CD14-positive monocyte (primary cell): ENCODE data around the gene SF3A1. TPM values are rescaled to one million over a fixed set of nuclear protein-coding genes. Genes with fewer than 3 reads are reported as not detected.

Experiments used
- DNase-seq, 3 donors: peaks; one replicate each; pipeline ENCODE4 v3.0.0-alpha.2; 2011 to 2022
- H2AFZ ChIP-seq: 2 replicates; pipeline ENCODE4 v1.6.0; 2012; ENCODE audit warnings: mild to moderate bottlenecking, low read depth, low read length, inconsistent platforms; ENCODE audit not compliant: insufficient read depth, poor library complexity, severe bottlenecking
- H3K27ac ChIP-seq, 2 donors: 1 replicate in 1 of 2; 2 replicates in 1 of 2; pipeline ENCODE4 v1.5.1; 2012 to 2013; ENCODE audit warnings: low read length in 2 of 2, control low read depth in 1 of 2, inconsistent platforms in 1 of 2, low read depth in 1 of 2, mild to moderate bottlenecking in 1 of 2
- H3K27me3 ChIP-seq, 2 donors: one replicate each; pipeline versions ENCODE4 v1.6.0 to v1.6.1; 2011 to 2013; ENCODE audit warnings: low read length in 2 of 2; ENCODE audit not compliant: control insufficient read depth in 2 of 2, insufficient read depth in 2 of 2
- H3K36me3 ChIP-seq, 2 donors: replicated peaks in 1 of 2; 1 replicate in 1 of 2; 2 replicates in 1 of 2; pipeline versions ENCODE4 v1.5.1 to v1.6.1; 2012 to 2013; ENCODE audit warnings: low read length in 2 of 2, control low read depth in 1 of 2, inconsistent platforms in 1 of 2, mild to moderate bottlenecking in 1 of 2; ENCODE audit not compliant: insufficient read depth in 2 of 2, control insufficient read depth in 1 of 2
- H3K4me1 ChIP-seq, 2 donors: 1 replicate in 1 of 2; 2 replicates in 1 of 2; pipeline versions ENCODE4 v1.5.1 to v1.6.1; 2012 to 2013; ENCODE audit warnings: low read length in 2 of 2, control low read depth in 1 of 2, inconsistent platforms in 1 of 2, mild to moderate bottlenecking in 1 of 2, moderate library complexity in 1 of 2; ENCODE audit not compliant: insufficient read depth in 2 of 2, control insufficient read depth in 1 of 2
- H3K4me2 ChIP-seq: replicated peaks from 2 replicates; pipeline ENCODE3; 2012; ENCODE audit warnings: low read length, moderate library complexity, mild to moderate bottlenecking; ENCODE audit not compliant: poor library complexity, severe bottlenecking; ENCODE audit errors: extremely low read depth
- H3K4me3 ChIP-seq, 3 experiments: fragments of 200-600 bp in 1 of 3; sonication (generic) in 1 of 3; replicated peaks in 1 of 3; 1 replicate in 2 of 3; 2 replicates in 1 of 3; pipeline ENCODE4 v1.5.1; 2011 to 2013; ENCODE audit warnings: low read length in 3 of 3, mild to moderate bottlenecking in 3 of 3, control low read depth in 2 of 3, low read depth in 2 of 3, inconsistent platforms in 1 of 3, moderate library complexity in 1 of 3
- H3K79me2 ChIP-seq: 2 replicates; pipeline ENCODE4 v1.6.0; 2012; ENCODE audit warnings: mild to moderate bottlenecking, control low read depth, inconsistent platforms, low read length, moderate library complexity; ENCODE audit not compliant: insufficient read depth
- H3K9ac ChIP-seq: 2 replicates; pipeline ENCODE4 v1.6.0; 2017; ENCODE audit warnings: low read length, mild to moderate bottlenecking; ENCODE audit not compliant: insufficient read depth, poor library complexity, severe bottlenecking
- H3K9me3 ChIP-seq, 2 donors: replicated peaks in 1 of 2; 1 replicate in 1 of 2; 2 replicates in 1 of 2; pipeline versions ENCODE4 v1.5.1 to v1.6.1; 2012 to 2013; ENCODE audit warnings: low read length in 2 of 2, control low read depth in 1 of 2; ENCODE audit not compliant: control insufficient read depth in 1 of 2, insufficient read depth in 1 of 2
- H4K20me1 ChIP-seq: 2 replicates; pipeline ENCODE4 v1.6.0; 2012; ENCODE audit warnings: mild to moderate bottlenecking, low read length, control low read depth, moderate library complexity; ENCODE audit not compliant: insufficient read depth
- H3K27ac Mint-ChIP-seq, 7 donors: one replicate each; pipeline ENCODE4 v1.8.0; 2020; ENCODE audit warnings: mild to moderate bottlenecking in 7 of 7, mixed read lengths in 7 of 7, moderate library complexity in 6 of 7, inconsistent platforms in 2 of 7
- H3K27me3 Mint-ChIP-seq, 3 donors: one replicate each; pipeline ENCODE4 v1.8.0; 2021 to 2022; ENCODE audit warnings: low read depth in 3 of 3, mild to moderate bottlenecking in 3 of 3, mixed read lengths in 3 of 3, moderate library complexity in 3 of 3, inconsistent platforms in 1 of 3
- H3K36me3 Mint-ChIP-seq, 2 donors: one replicate each; pipeline ENCODE4 v1.8.0; 2020; ENCODE audit warnings: mixed read lengths in 2 of 2, inconsistent platforms in 1 of 2, mild to moderate bottlenecking in 1 of 2
- H3K4me1 Mint-ChIP-seq: one replicate; pipeline ENCODE4 v1.8.0; 2020; ENCODE audit warnings: mild to moderate bottlenecking, mixed read lengths
- H3K4me3 Mint-ChIP-seq, 2 donors: one replicate each; pipeline ENCODE4 v1.8.0; 2020; ENCODE audit warnings: mild to moderate bottlenecking in 2 of 2, mixed read lengths in 2 of 2, moderate library complexity in 1 of 2
- H3K9me3 Mint-ChIP-seq, 7 donors: one replicate each; pipeline ENCODE4 v1.8.0; 2020 to 2022; ENCODE audit warnings: mixed read lengths in 7 of 7, mild to moderate bottlenecking in 6 of 7, moderate library complexity in 6 of 7, inconsistent platforms in 2 of 7
- WGBS: methylation state at CpG from one replicate; pipeline ENCODE4 v1.1.5; 2013; ENCODE audit warnings: missing lambda C conversion rate; ENCODE audit not compliant: insufficient coverage; 5-methylcytosine and 5-hydroxymethylcytosine counted together
- intact Hi-C, 2 donors: fragments of 100-400 bp; cut with micrococcal nuclease; formaldehyde crosslinking; loops; one replicate each; pipeline versions ENCODE4 v1.15.0 to v1.15.1; 2023
- polyA plus RNA-seq, 3 donors: library from polyadenylated mRNA; depleted of rRNA in 1 of 3; unstranded in 2 of 3; stranded (reverse) in 1 of 3; fragments of 300-500 nt in 2 of 3; fragments of >200 nt in 1 of 3; fragmentation: Illumina TruSeq in 2 of 3; gene quantifications; 1 replicate in 2 of 3; 2 replicates in 1 of 3; pipeline ENCODE4 v1.2.3, GENCODE V29; 2012 to 2021
- TF ChIP-seq, protein P1 (sequence below): fragments of 200-600 bp; IDR thresholded peaks from one replicate; pipeline ENCODE4 v1.8.0; 2022; ENCODE audit warnings: antibody characterized with exemption, mild to moderate bottlenecking

SF3A1 gene
- polyA plus RNA-seq, 3 donors = 34.7 to 102 (median 52.1) TPM

DNA sequence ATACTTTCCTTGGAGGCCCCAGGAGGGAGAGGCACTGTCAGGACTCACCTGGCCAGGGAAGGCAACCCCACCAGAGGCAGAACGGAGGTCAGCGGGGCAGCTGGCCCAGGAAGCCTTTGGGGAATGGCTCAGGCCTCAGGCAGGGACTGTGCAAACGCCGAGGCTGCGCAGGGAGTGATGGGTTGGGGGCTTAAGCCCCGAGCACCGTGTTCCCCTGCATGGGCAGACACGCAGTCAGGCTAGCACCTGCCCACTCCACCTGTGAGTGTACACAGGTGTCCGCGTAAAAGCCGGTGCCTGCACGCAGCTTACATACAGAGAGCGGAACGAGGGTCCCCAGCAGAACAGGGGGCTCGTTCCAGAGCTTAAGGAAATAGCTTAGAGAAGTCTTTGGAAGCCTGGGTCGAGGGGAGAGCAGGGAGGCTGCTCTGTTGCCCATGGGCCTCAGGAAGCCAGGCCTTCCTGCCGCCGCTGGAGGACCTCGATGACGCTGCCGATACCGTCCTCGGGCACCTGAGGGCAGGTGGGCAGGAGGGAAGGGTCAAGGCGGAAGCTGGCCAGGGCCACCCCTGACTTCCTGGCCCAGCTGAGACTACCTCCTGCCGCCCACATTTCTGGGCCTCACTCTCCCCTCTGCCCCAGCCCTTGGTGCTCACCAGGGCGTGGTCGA lies 71.4 kb downstream of the SF3A1 start:
- no peaks in the 10 kb centered on the region for H3K36me3 ChIP-seq
- peaks cover 0 to 4% (median 2%) of the 10 kb centered on the region in 3 donors for H3K27me3 Mint-ChIP-seq
- no peaks in the 10 kb centered on the region for H3K27me3 ChIP-seq
- TF ChIP-seq, protein P1, sequence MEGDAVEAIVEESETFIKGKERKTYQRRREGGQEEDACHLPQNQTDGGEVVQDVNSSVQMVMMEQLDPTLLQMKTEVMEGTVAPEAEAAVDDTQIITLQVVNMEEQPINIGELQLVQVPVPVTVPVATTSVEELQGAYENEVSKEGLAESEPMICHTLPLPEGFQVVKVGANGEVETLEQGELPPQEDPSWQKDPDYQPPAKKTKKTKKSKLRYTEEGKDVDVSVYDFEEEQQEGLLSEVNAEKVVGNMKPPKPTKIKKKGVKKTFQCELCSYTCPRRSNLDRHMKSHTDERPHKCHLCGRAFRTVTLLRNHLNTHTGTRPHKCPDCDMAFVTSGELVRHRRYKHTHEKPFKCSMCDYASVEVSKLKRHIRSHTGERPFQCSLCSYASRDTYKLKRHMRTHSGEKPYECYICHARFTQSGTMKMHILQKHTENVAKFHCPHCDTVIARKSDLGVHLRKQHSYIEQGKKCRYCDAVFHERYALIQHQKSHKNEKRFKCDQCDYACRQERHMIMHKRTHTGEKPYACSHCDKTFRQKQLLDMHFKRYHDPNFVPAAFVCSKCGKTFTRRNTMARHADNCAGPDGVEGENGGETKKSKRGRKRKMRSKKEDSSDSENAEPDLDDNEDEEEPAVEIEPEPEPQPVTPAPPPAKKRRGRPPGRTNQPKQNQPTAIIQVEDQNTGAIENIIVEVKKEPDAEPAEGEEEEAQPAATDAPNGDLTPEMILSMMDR = no peak
- H3K9ac ChIP-seq = no peak overlapping the region
- H3K4me2 ChIP-seq = no peak overlapping the region
- H4K20me1 ChIP-seq = no peaks in the 10 kb centered on the region
- H3K4me1 ChIP-seq = peaks cover 49 to 71% of the 10 kb centered on the region in 2 donors
- no peaks in the 10 kb centered on the region for H3K79me2 ChIP-seq
- DNase-seq = no peak
- no peaks in the 10 kb centered on the region for H3K9me3 ChIP-seq
- H2AFZ ChIP-seq = no peak overlapping the region
- peaks cover 64% of the 10 kb centered on the region for H3K4me1 Mint-ChIP-seq
- no peak overlapping the region for H3K27ac ChIP-seq
- peaks cover 0 to 4% (median 0%) of the 10 kb centered on the region in 7 donors for H3K9me3 Mint-ChIP-seq
- peak overlapping the region in 3 of 7 donors; percentile 62 to 87 (median 77) for H3K27ac Mint-ChIP-seq
- no peak overlapping the region for H3K4me3 Mint-ChIP-seq
- peaks cover 4 to 9% of the 10 kb centered on the region in 2 donors for H3K36me3 Mint-ChIP-seq
- no peak overlapping the region for H3K4me3 ChIP-seq
- WGBS = 95% methylated on average over 19 of the region's 27 CpGs
- intact Hi-C loops = loop anchor here (5.0 to 10.0 kb wide), 3 partner anchors 42 to 181 kb away; partner anchors contain the start of gene TBC1D10A (in 1 of the 2)

DNA sequence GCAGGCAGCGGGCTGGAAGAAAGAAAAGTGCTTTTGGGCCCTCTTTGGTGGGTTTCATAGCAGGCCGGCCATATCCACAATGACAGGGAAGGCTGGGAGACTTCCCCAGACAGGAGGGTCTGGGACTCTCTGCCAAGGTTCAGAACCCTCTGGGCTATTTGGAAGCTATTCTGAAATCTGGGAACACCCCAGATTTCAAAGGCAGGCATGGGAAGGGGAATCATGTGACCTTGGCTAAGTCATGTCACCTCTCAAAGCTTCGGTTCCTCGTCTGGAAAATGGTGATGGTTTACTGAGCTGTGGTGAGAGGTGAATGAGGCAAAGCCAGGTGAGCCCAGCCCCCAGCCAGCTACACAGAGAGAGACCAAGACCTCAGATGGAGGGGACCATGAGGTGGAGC lies 72.0 kb downstream of the SF3A1 start:
- Histone ChIP-seq H3K27me3 (no peaks in the 10 kb centered on the region), H3K4me3 (no peak overlapping the region), H3K79me2 (no peaks in the 10 kb centered on the region), H3K4me1 (peaks cover 49 to 70% of the 10 kb centered on the region in 2 donors), H3K27ac (no peak overlapping the region), H2AFZ (no peak overlapping the region), H3K9ac (no peak overlapping the region), H4K20me1 (no peaks in the 10 kb centered on the region), H3K36me3 (no peaks in the 10 kb centered on the region), H3K9me3 (no peaks in the 10 kb centered on the region), H3K4me2 (no peak overlapping the region)
- WGBS = 59% methylated on average over 4 of the region's 4 CpGs
- Mint-ChIP-seq H3K4me1 (peaks cover 62% of the 10 kb centered on the region), H3K9me3 (peaks cover 0 to 4% (median 0%) of the 10 kb centered on the region in 7 donors), H3K27ac (peak overlapping the region in 6 of 7 donors; percentile 50 to 87 (median 78)), H3K27me3 (peaks cover 0 to 4% (median 2%) of the 10 kb centered on the region in 3 donors), H3K4me3 (no peak overlapping the region), H3K36me3 (peaks cover 4 to 9% of the 10 kb centered on the region in 2 donors)
- intact Hi-C loops = loop anchor here (5.0 to 10.0 kb wide), 3 partner anchors 43 to 180 kb away; partner anchors contain the start of gene TBC1D10A (in 1 of the 2)
- TF ChIP-seq, protein P1 = no peak
- DNase-seq = peak in 2 of 3 donors; percentile 51 to 87
